ENCODE data around the gene NLRP1.

DNA sequence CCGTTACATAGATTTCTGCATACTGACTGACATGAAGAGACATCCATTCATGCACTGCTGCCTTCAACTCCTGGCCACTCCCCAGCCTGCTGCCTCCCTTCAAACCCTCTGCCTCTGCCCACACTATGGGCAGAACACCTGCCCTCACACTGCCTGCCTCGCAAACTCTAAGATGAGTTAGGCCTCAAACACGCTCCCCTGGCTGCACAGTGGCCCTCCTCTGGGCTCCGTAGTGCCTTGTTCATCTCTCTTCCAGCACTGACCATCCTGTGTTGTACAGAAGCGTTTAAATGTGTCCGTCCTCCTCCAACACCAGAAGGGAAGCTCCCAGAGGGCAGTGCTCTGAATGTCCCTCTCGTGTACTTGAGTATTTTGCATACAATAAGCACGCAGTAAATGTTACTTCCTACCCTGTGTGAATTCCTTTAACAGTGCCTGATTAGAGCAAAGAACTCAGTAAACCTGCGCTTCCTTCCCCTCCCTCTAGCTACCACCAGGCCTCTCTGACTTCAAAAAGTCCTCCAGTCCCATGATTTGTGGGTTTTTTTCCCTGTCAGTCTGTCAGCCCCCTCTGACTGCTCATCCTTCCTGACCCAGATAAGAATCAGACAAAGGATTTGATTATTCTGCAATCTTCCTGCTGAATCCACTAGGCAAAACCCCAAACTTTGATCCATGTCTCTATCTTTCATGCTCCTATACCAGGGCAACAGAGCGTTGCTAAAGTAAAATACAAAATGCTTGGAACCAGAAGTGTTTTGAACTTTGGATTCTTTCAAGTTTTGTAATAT, 119.4 kb downstream of the NLRP1 start:
- no peak for TF ChIP-seq CTCF (IDR thresholded peaks at IDR 0.05)
- TF ChIP-seq POLR2AphosphoS5 (IDR thresholded peaks at IDR 0.05): no peak
- TF ChIP-seq POLR2A (IDR thresholded peaks at IDR 0.05; ENCODE audit: low read depth): no peak
- no peak for TF ChIP-seq EP300 (IDR thresholded peaks at IDR 0.05)
